GM19351 (cell line): Measurements from ENCODE around the gene PRKCA.

Experiments used
- ATAC-seq: cut with Tn5 transposase; IDR thresholded peaks from one replicate; pipeline ENCODE4 v1.9.1; 2021; ENCODE audit warnings: mild to moderate bottlenecking, moderate library complexity; ENCODE audit not compliant: unreplicated experiment

The PRKCA gene

GRCh38 chr17:66813296-66813695 lies 510.9 kb downstream of the PRKCA start:
- ATAC-seq, result no peak

GRCh38 chr17:66814026-66814425 lies 511.6 kb downstream of the PRKCA start:
- no peak for ATAC-seq

GRCh38 chr17:66814570-66814969 lies 512.2 kb downstream of the PRKCA start:
- no peak for ATAC-seq

- ATAC-seq, result no peak
These were observed 515.3 kb downstream of the PRKCA start for GRCh38 chr17:66817750-66818149.

- ATAC-seq, result no peak
These were observed 517.1 kb downstream of the PRKCA start for GRCh38 chr17:66819466-66819865.

- no peak for ATAC-seq
These were observed 519.6 kb downstream of the PRKCA start for GRCh38 chr17:66822009-66822408.

- no peak for ATAC-seq
These were observed 524.4 kb downstream of the PRKCA start for GRCh38 chr17:66826856-66827255.

GRCh38 chr17:66829386-66829864 lies 527.0 kb downstream of the PRKCA start:
- no peak for ATAC-seq

- no peak for ATAC-seq
These were observed 527.5 kb downstream of the PRKCA start for GRCh38 chr17:66829883-66830282.

GRCh38 chr17:66830451-66830850 lies 528.0 kb downstream of the PRKCA start:
- ATAC-seq, result no peak

- ATAC-seq, result no peak
These were observed 529.2 kb downstream of the PRKCA start for GRCh38 chr17:66831383-66832210.

- ATAC-seq, result no peak
These were observed 530.8 kb downstream of the PRKCA start for GRCh38 chr17:66833201-66833600.

- no peak for ATAC-seq
These were observed 532.1 kb downstream of the PRKCA start for GRCh38 chr17:66834426-66834918.

GRCh38 chr17:66834919-66835454 lies 532.6 kb downstream of the PRKCA start, which contains the start of gene CACNG5:
Gene CACNG5 (plus strand): TSS chr17:66835117. CDS start chr17:66877333, 42,216 bp downstream.
- ATAC-seq, result no peak

GRCh38 chr17:66835476-66835875 lies 533.1 kb downstream of the PRKCA start:
- no peak for ATAC-seq

- no peak for ATAC-seq
These were observed 533.9 kb downstream of the PRKCA start for GRCh38 chr17:66836063-66837005.

- no peak for ATAC-seq
These were observed 534.8 kb downstream of the PRKCA start for GRCh38 chr17:66837226-66837625.

GRCh38 chr17:66837885-66838665 lies 535.7 kb downstream of the PRKCA start:
- no peak for ATAC-seq

- ATAC-seq, result no peak
These were observed 537.2 kb downstream of the PRKCA start for GRCh38 chr17:66839616-66840015.

- ATAC-seq, result no peak
These were observed 537.6 kb downstream of the PRKCA start for GRCh38 chr17:66840061-66840460.
